ENCODE measurements around the gene ZNF322. TPM values are rescaled to one million over a fixed set of nuclear protein-coding genes. Genes with fewer than 3 reads are reported as not detected.

ZNF322 gene
- total RNA-seq, 2 experiments from 2014 or later = 12.2 to 19.0 TPM

GRCh38 chr6:26597821-26598220 is 61.7 kb downstream of the ZNF322 start:
- Histone ChIP-seq H3K27ac (ENCODE audit: low read depth, low read length, poor library complexity, severe bottlenecking) (no peak overlapping the region), H3K4me3 (ENCODE audit: low read depth, low read length, poor library complexity, severe bottlenecking) (peak overlapping the region; percentile 91), H3K36me3 (ENCODE audit: insufficient read depth, low read length) (peaks cover 34% of the 10 kb centered on the region), H3K9me3 (ENCODE audit: low read length) (no peaks in the 10 kb centered on the region), H2AFZ (ENCODE audit: low read length) (no peak overlapping the region), H3K9me2 (ENCODE audit: insufficient read depth, low read length) (no peaks in the 10 kb centered on the region), H3K4me1 (ENCODE audit: insufficient read depth, low read length, poor library complexity, severe bottlenecking) (peaks cover 24% of the 10 kb centered on the region), H3K79me2 (ENCODE audit: insufficient read depth, low read depth, low read length) (peaks cover 26% of the 10 kb centered on the region), H3K4me2 (ENCODE audit: low read length) (peak overlapping the region; percentile 99), H4K20me1 (ENCODE audit: insufficient read depth, low read length) (0 out of 2 replicates have a peak, but pooled peaks cover 7% of the 10 kb centered on the region)
- TF ChIP-seq CTCF (conservative IDR thresholded peaks at IDR 0.05; ENCODE audit: low read length) (no peak), EZH2phosphoT487 (IDR thresholded peaks at IDR 0.05; ENCODE audit: borderline replicate concordance, low read depth, low read length) (no peak)
- intact Hi-C loops (cut with micrococcal nuclease; ENCODE audit: unreplicated experiment) = loop anchor here (5.0 kb wide), 1 partner anchor 421 kb away; no protein-coding TSS in a partner anchor
- no TSS peak for BruUV-seq (replicated peaks)
- CTCF ChIA-PET (ENCODE audit: unreplicated experiment) = no interaction called here
- POLR2A ChIA-PET = no interaction called here
- DNase-seq (ENCODE audit: low spot score) = no peak

- Histone ChIP-seq H2AFZ (ENCODE audit: low read length) (peak overlapping the region; percentile 55; the same call in 1 of the 2 replicates), H3K9me2 (ENCODE audit: insufficient read depth, low read length) (no peaks in the 10 kb centered on the region), H3K4me3 (ENCODE audit: low read depth, low read length, poor library complexity, severe bottlenecking) (peak overlapping the region; percentile 91), H3K36me3 (ENCODE audit: insufficient read depth, low read length) (peaks cover 34% of the 10 kb centered on the region), H3K4me1 (ENCODE audit: insufficient read depth, low read length, poor library complexity, severe bottlenecking) (peaks cover 27% of the 10 kb centered on the region), H3K27ac (ENCODE audit: low read depth, low read length, poor library complexity, severe bottlenecking) (peak overlapping the region; percentile 60), H4K20me1 (ENCODE audit: insufficient read depth, low read length) (0 out of 2 replicates have a peak, but pooled peaks cover 7% of the 10 kb centered on the region), H3K9me3 (ENCODE audit: low read length) (no peaks in the 10 kb centered on the region), H3K4me2 (ENCODE audit: low read length) (peak overlapping the region; percentile 99), H3K79me2 (ENCODE audit: insufficient read depth, low read depth, low read length) (peaks cover 26% of the 10 kb centered on the region)
- ChIA-PET POLR2A (no interaction called here), CTCF (ENCODE audit: unreplicated experiment) (no interaction called here)
- TF ChIP-seq CTCF (conservative IDR thresholded peaks at IDR 0.05; ENCODE audit: low read length) (no peak), EZH2phosphoT487 (IDR thresholded peaks at IDR 0.05; ENCODE audit: borderline replicate concordance, low read depth, low read length) (no peak)
- DNase-seq (ENCODE audit: low spot score) = no peak
- no TSS peak for BruUV-seq (replicated peaks)
- intact Hi-C loops (cut with micrococcal nuclease; ENCODE audit: unreplicated experiment) = loop anchor here (5.0 kb wide), 1 partner anchor 420 kb away; no protein-coding TSS in a partner anchor
Measured at GRCh38 chr6:26597389-26597766, 62.2 kb downstream of the ZNF322 start.

GRCh38 chr6:26596579-26597388 is 62.8 kb downstream of the ZNF322 start, which contains the start of gene ABT1:
ABT1 (plus strand) TSS chr6:26596953; CDS start chr6:26596983, 30 bp downstream.
- POLR2A ChIA-PET = interaction anchor here (1.2 kb wide), 1 partner anchor 380 kb away, joined by 3 read pairs; a partner anchor contains a TSS
- no TSS peak for BruUV-seq (replicated peaks)
- 0 out of 2 replicates have a peak, but pooled peaks cover 7% of the 10 kb centered on the region for H4K20me1 ChIP-seq (ENCODE audit: insufficient read depth, low read length)
- H3K79me2 ChIP-seq (ENCODE audit: insufficient read depth, low read depth, low read length) = peaks cover 26% of the 10 kb centered on the region
- DNase-seq (ENCODE audit: low spot score) = peak; percentile 97
- intact Hi-C loops (cut with micrococcal nuclease; ENCODE audit: unreplicated experiment) = loop anchor here (1.0 to 5.0 kb wide), 2 partner anchors 255 to 419 kb away; no protein-coding TSS in a partner anchor
- H3K27ac ChIP-seq (ENCODE audit: low read depth, low read length, poor library complexity, severe bottlenecking) = peak within 1 kb of the TSS; percentile 60
- peak within 1 kb of the TSS; percentile 91 for H3K4me3 ChIP-seq (ENCODE audit: low read depth, low read length, poor library complexity, severe bottlenecking)
- peaks cover 30% of the 10 kb centered on the region for H3K4me1 ChIP-seq (ENCODE audit: insufficient read depth, low read length, poor library complexity, severe bottlenecking)
- H3K4me2 ChIP-seq (ENCODE audit: low read length) = peak within 1 kb of the TSS; percentile 99
- H3K9me2 ChIP-seq (ENCODE audit: insufficient read depth, low read length) = no peaks in the 10 kb centered on the region
- CTCF ChIA-PET (ENCODE audit: unreplicated experiment) = no interaction called here
- no peaks in the 10 kb centered on the region for H3K9me3 ChIP-seq (ENCODE audit: low read length)
- peaks cover 34% of the 10 kb centered on the region for H3K36me3 ChIP-seq (ENCODE audit: insufficient read depth, low read length)
- peak within 1 kb of the TSS; percentile 55 for H2AFZ ChIP-seq (ENCODE audit: low read length)
- TF ChIP-seq EZH2phosphoT487 (IDR thresholded peaks at IDR 0.05; ENCODE audit: borderline replicate concordance, low read depth, low read length) (no peak), CTCF (conservative IDR thresholded peaks at IDR 0.05; ENCODE audit: low read length) (no peak)

All from OCI-LY7 (cell line).